Left hindlimb (tissue), 1 donor: ENCODE results near the gene GALP.
"Not testable (repeated sequence)": the region's sequence is repeated elsewhere in the genome, so short reads cannot be mapped to it uniquely, and the experiment has no call there.

Source experiments
- DNase-seq: peaks from one replicate; pipeline ENCODE4 v3.0.0-alpha.2; 2018

GALP gene

GRCh38 chr19:56175861-56176307, at the start of gene GALP:
Gene GALP (plus strand): TSS chr19:56176008. CDS start chr19:56177109, 1,101 bp downstream.
- DNase-seq, result not testable (repeated sequence)

- no peak for DNase-seq
Measured at GRCh38 chr19:56126983-56127780, 48.6 kb upstream of the GALP start.

- DNase-seq, result no peak
Measured at GRCh38 chr19:56130006-56130405, 45.8 kb upstream of the GALP start.

- no peak for DNase-seq
Measured at GRCh38 chr19:56131651-56132050, 44.2 kb upstream of the GALP start.

GRCh38 chr19:56132316-56132822, 43.4 kb upstream of the GALP start:
- peak; percentile 74 for DNase-seq

- DNase-seq, result no peak
Measured at GRCh38 chr19:56133858-56134653, 41.8 kb upstream of the GALP start.

- no peak for DNase-seq
Measured at GRCh38 chr19:56134654-56134921, 41.2 kb upstream of the GALP start.

GRCh38 chr19:56136362-56136761, 39.4 kb upstream of the GALP start:
- no peak for DNase-seq

GRCh38 chr19:56137405-56137804, 38.4 kb upstream of the GALP start:
- no peak for DNase-seq

GRCh38 chr19:56138069-56138468, 37.7 kb upstream of the GALP start:
- DNase-seq, result no peak

- DNase-seq, result no peak
Measured at GRCh38 chr19:56139847-56140582, 35.8 kb upstream of the GALP start.

GRCh38 chr19:56140583-56141416, 35.0 kb upstream of the GALP start, which contains the start of gene ZNF444:
Gene ZNF444 (plus strand): TSS chr19:56141287. CDS start chr19:56146912, 5,625 bp downstream.
- DNase-seq, result peak; percentile 100

- DNase-seq, result no peak
Measured at GRCh38 chr19:56141417-56141993, 34.3 kb upstream of the GALP start.

- no peak for DNase-seq
Measured at GRCh38 chr19:56142087-56142787, 33.6 kb upstream of the GALP start.

- no peak for DNase-seq
Measured at GRCh38 chr19:56142897-56143434, 32.8 kb upstream of the GALP start.

GRCh38 chr19:56144376-56144775, 31.4 kb upstream of the GALP start:
- no peak for DNase-seq

- DNase-seq, result no peak
Measured at GRCh38 chr19:56144831-56145230, 31.0 kb upstream of the GALP start.

GRCh38 chr19:56145698-56146097, 30.1 kb upstream of the GALP start:
- DNase-seq, result peak; percentile 9

- DNase-seq, result no peak
Measured at GRCh38 chr19:56146904-56147303, 28.9 kb upstream of the GALP start.

- DNase-seq, result peak; percentile 33
Measured at GRCh38 chr19:56147307-56147706, 28.5 kb upstream of the GALP start.

GRCh38 chr19:56148096-56148495, 27.7 kb upstream of the GALP start:
- no peak for DNase-seq
